SKM-1 treated with dmso at 0.1 percent for 144 hours (cell line): Measurements from ENCODE around the gene ADAM12.

Source experiments
- DNase-seq: peaks from one replicate; lab custom pipeline; 2025; ENCODE audit not compliant: unreplicated experiment; lab: John Stamatoyannopoulos, UW

The ADAM12 gene

DNA sequence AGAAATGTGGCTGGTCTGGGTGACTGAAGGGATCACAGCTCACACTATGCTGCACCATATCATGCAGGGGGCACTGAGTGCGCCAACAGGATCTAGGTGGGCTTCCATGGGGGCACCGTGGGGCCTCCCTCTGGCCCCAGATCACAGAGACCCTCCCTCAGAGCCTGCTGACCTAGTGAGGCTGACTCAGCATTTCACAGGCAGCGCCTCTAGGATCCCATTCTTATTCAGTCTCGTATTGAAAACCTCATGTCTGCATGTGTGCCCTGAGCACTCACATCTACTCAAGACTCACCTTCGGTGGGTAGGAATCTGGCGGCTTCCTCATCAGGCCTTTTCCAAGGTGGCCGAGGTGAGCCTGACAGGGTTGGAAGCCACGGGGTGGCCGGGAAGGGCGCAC lies 350.3 kb downstream of the ADAM12 start:
- no peak for DNase-seq

DNA sequence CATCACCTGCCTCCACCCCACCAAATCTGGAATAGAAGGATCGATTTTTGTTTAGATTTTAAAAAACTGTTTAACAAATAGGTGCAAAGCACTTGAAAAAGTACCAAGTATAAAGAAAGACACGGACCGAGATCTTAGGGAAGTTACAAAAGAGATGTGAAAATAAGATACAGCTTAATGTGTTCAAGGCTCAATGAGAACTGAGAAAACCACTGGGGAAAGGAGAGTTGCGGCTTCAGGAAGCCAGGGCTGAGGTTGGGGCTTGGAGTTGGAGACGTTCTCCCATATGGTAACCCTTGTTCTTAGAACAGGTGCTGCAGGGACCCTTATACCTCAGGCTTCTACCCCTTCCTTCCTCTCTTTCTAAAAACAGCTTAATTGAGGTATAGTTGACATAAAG lies 351.8 kb downstream of the ADAM12 start:
- DNase-seq, result no peak

DNA sequence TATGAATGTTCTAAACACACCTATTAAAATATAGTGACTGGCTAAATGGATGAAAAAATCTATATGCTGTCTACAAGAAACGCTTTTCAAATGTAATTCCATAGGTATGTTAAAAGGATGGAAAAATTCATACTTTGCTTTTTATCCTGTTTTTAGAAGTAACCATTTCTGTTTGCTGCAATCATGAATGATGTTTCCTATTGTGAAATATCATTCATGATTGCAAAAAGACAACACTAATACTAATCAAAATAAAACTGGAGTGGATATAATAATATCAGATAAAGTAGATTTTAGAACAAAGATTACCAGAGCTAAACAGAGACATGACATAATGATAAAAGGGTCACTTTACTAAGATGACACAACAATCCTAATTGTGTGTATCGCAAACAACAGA lies 353.7 kb downstream of the ADAM12 start:
- no peak for DNase-seq

DNA sequence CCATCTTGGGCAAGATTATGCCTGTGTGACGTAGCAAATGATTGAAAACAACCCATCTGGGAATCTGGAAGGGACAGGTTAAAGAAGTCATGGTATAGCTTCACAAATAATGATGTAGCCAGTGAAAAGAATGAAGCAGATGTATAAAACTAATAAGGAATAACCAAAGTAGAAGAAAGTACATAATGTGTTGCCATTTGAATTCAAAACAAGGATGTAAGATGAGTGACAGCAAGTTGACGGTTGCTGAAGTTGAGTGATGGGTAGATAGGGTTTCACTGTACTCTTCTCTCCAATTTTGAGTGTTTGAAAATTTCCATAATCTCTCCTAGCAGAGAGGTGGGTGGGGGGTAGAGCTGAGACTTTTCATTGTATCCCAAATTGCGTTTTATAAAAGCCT lies 358.3 kb downstream of the ADAM12 start:
- no peak for DNase-seq

DNA sequence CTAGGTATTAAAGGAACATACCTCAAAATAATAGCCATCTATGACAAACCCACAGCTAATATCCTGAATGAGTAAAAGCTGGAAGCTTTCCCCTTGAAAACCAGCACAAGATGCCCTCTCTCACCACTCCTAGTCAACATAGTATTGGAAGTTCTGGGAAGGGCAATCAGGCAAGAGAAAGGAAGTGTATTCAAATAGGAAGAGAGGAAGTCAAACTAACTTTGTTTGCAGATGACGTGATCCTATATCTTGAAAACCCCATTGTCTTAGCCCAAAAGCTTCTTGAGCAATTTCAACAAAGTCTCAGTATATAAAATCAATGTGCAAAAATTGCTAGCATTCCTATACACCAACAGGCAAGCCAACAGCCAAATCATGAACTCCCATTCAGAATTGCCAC lies 360.6 kb downstream of the ADAM12 start:
- no peak for DNase-seq

DNA sequence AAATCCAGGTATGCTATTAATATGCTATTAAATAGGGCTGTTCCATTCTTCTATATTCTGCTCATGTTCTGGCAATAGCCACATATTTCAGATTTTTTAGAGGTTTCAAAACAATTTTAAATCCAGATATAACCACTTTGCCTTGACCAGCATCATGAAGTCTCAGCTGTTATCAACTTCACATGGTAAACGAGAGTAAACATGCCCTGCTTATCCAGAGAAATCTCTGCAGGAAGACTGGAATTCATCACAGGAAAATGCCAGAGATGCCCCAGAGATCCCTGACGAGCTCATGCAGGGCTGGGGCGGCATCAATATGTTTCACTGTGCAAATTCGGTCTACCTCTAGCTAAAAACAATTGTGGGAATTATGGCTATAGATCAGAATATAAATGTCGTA lies 365.4 kb downstream of the ADAM12 start:
- no peak for DNase-seq

DNA sequence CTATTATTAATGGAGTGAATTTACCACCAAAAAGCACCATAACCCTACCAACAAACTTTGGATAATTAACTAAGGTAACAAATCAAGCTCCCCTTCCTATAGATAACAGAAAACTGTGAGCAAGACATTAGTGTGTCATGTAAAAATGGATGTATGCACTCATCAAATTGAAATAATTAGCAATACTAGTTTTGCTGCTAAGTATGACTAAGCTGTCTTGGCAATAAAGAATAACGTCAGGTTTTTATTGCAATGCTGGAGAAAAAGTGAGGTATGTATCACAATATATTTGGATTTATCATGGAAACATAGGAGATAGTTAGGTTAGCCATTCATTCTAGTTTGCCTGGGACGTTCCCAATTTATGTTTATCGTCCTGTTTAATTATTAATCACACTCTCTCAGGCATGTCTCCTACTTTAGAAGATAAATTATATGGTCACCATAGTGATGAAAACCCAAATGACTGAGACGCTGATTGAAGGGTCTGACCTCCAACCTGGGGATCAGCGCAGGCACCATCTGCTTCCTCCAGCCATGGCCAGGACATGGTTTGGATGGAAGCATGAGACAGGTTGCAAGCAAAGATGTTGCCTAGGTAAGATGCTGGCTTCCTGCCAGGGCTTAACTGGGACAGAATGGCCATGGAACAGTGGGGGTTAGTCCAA lies 366.3 kb downstream of the ADAM12 start:
- no peak for DNase-seq

DNA sequence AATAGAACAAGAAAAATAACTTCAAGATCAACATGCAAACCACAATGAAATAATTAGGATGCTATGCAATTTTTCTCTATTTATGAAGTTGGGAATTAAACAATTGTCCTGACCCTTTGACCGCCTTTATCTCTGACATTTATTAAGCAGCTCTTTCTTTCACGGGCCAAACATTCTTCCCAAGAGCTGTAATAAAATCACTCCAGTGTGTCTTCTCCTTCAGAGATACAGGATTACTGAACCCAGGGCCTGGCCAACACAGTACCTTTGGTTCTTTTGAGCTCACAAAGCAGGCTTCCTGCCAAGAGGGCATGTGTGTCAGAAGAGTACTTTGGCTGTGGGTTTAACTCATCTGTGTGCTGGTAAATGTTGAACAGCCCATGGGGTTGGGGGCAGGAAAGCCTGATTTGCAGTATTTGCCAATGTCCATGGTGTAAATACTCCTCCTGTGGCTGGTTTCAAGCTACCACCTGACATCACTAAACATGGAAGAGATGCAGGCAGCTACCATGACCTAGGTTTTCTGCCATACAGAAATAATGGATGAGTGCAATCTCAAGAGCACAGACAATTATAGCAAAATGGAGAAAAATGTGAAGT lies 370.2 kb downstream of the ADAM12 start:
- no peak for DNase-seq

DNA sequence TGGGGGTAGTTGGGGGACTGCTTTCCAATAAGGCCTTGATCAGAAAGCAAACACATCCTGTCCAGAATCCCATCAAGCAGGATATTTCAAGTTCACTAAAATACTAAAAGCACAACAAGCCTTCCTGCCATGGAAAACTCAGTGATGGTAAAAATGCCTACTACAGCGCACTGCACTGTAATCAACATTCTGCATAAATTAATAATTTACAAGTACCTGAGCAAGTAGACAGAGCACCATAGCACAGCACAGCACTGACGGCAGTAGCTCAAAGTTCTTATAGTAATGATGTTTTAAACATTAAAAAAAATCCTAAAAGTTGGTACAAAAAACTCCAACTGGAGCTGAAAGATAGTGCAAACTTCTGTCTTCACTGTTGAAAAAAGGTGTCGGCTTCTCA lies 371.4 kb downstream of the ADAM12 start:
- DNase-seq, result no peak

DNA sequence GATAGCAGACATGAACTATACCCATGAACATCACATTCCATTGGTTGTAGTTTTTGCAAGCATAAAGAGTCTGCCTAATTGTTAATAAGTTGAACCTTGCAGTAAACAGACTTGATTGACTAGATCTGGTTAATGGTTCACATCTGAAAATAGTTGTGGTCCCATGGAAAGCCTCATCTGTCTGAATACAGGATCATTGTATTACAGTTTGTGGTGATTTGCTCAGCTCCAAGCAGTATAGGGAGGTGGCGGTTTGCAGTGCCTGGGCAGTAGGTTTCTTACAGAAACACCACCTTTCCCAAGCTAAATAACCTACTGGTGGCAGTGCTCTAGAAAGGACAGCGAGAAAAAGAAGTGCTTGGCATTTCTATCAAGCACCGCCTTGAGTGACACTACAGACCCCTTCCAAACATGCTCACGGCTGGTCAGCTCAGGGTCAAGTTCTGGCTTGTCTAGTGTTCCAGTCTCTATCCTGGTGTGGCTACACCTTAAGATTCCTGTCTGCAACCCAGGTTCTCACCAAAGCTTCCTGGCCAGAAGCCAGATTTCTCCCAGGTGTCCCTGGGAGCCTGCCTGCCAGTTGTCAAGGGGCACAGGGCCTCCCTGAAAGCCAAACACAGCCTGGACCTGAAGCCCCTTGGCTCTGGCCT lies 372.0 kb downstream of the ADAM12 start:
- no peak for DNase-seq

DNA sequence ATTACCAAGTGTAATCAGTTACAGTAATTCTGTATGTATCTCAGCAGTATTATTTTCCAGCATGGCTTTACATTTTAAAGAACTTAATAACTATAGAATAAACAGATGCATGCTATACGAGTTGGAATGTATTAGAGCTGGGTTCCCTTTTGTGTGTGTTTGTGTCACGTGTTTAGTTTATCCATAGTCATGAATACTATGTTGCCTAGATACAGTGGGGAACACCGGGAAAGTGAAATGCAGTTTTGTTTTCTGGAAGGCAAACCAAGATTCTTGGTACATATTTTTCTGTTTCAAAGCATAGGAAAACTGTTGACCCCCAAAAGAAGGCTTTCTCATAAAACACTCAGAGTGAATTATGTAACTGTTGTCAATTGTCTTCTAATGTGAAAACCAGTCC lies 372.9 kb downstream of the ADAM12 start:
- no peak for DNase-seq

DNA sequence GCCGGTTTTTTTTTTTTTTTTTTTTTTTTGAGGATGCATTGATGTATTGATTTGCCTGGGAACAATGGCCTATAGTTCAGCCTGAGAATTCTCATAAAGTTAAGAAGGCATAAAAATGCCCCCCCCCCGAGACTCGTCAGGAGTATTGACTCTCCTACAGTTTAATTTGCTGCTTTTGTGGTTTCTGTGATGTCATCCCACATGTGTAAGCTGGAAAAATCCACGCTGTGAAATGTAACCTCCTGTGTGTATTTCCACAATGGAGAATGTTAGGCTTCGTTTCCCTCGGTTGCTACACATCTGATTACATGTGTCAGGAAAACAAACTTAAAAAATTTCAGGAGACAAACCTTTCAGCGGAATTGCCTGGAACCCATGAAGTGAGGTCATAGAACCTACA lies 374.0 kb downstream of the ADAM12 start:
- DNase-seq, result no peak

DNA sequence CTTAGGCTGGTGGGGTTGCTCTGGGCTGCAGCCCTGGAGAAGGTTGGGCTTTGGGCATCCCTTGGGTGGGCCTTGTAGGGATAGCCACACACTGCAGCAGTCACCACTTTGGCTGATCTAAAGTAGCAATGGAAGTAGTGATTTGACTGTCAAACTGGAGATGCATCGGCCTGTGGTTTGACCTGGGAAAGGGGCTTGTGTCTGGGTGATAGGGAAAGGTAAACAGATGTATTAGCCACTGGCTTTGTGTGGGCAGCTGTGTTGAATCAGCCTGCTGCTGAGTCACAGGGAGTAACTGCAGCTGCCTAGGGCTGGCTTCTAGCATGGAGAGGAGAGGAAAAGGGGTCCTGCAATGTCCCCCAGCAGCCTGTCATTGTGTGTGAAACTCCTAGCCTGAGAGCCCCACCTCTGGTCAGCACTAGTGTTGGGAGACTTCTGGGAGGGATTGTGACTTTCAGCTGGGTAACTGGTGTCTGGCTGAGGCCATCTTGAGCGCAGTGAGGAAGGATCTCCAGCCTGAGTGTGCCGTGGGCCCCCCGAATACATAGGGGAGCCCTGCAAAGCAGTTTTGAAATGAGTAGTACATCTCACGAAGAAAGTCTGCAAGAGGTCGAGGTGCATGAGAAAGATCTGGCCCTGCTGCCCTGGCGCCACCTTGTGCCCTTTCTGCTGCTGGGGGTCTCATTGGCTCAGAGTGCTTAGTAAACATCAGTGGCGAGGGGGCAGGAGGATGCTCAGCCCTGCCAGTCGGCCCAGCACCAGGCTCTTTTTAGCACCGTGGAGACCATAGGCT lies 374.6 kb downstream of the ADAM12 start:
- DNase-seq, result no peak

DNA sequence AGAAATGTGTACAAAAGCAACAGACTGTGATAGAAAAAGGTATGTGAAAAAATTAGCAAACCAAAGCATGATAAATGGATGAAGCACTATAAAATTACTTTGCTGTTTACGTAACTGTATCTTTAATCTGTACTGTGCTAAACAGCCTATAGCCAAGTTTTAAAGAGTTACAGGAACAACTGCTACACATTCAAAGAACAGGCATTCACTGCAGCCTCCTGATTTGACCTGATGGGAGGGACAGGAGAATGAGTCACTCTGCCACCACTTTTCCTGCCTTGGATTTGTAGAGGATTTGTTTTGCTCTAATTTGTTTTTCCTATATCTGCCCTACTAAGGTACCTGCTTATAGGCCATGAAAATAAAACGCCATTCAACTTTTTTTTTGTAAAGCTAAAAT lies 375.8 kb downstream of the ADAM12 start:
- no peak for DNase-seq

DNA sequence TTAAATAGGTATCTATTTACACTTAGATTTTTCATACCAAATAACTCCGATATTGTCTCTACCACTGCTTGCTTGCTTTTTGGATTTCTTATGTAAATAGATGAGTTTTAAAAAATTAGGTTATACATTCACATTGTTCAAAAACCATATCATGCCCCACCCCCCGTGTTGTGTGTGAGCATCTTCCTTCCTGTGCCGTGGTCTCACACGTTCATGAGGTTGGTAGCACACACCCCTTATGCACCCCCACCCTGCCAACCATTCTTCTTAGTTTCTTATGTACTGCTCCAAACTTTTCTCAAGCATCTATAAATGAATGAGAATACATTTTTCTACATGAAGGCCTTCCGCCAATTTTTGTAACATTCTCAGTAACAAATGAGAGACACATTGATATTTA lies 376.3 kb downstream of the ADAM12 start:
- no peak for DNase-seq

DNA sequence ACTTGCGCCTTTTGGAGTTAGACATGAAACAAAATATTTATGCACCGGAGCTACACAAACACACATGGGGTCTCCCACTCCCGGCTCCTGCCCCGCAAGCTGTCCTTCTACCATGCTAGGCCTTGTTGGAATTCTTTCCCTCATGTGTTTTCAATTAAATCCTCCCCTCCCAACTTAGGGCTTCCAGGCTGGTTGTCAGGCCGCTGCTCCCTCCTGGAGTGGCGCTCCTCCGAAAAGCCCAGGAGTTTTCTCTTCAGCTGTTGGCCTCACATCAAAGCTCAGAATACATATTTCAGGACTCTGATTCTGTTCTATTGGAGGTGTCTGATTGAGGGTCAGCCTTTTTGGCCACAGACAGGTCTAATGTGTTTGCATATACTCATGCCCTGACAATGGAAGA lies 378.6 kb downstream of the ADAM12 start:
- DNase-seq, result no peak

DNA sequence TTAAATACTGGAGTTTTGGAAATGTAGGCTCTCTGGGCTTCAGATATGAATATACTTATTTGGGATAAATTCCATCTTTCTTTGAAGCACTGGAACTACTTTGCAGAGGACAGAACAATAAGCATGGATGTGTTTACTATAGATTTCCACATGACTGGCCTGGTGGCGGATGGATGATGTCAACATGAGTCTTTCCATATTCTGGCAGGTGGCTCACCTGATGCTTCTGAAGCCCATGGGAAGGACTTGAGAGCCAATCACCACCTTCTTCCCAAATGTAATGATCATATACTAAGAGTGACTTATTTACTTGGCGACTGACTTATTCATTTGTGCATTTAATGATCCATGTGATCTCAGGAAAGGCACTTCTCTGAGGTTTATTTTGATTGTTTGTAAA lies 381.4 kb downstream of the ADAM12 start:
- DNase-seq, result no peak

DNA sequence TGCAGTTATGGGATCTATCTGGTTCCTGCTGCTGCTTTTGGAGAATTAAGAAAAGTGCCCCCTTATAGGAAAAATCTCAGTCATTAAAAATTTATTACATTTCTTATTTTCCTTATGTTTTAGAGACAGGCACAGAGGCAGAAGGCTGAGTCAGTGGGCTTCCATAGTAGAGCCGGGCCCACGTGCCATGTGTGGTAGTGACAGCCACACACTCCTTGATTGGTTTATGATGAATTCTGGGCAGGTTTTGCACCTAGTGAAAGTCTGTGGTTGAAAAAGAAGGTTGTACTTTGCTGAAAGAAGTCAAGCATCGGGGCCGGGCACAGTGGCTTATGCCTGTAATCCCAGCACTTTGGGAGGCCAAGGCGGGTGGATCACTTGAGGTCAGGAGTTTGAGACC lies 382.0 kb downstream of the ADAM12 start:
- DNase-seq, result no peak

DNA sequence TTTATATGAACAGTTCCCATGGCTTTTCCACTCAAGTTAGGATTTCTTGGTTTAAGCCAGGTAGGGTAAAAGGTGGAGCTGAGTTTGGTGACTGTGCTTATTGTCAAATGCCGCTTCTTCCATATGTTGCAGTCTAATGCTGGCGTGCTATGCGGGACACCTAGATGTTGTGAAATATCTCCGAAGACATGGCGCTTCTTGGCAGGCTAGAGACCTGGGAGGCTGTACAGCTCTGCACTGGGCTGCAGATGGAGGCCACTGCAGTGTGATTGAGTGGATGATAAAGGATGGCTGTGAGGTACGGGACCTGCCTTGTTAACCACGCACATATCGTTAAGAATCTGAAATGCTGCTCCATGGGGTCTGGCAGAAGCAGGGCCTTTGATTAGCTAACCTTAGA lies 383.5 kb downstream of the ADAM12 start:
- DNase-seq, result no peak

DNA sequence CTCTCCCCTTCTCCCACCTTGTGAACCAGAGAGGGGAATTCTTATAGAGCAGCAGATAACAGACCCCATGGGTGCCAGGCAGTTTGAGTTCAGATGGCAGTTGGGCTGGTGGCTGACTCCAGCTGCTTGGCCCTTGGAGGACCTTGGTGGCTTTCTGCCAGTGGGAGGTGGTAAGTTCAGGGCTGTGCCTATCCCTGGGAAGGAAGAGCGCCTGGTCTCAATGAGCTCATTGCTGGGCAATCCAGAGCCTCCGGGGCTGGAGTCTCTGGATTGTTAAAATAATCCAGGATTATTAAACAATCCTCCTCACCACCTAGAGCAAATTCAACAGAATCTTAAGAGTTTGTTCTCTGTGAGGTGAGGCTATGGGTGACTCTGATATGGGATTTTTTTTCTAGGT lies 386.7 kb downstream of the ADAM12 start:
- no peak for DNase-seq

DNA sequence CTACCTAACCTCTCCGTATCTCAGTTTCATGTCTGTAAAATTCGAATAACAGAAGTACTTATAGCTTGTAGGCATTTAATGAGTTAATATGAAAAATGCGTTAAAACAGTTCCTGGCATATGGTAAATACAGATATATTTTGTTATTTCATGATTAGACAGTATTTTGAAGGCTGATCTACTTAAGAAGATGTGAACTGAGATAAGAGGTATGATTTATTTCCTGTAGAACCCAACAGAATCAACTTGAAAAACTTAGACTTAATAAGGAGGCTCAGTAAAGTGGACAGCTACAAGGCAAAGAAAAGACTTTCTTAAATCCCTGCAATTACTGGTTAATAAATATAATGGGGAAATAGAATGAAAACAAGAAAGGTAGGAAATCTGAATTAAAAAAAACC lies 388.6 kb downstream of the ADAM12 start:
- DNase-seq, result no peak

DNA sequence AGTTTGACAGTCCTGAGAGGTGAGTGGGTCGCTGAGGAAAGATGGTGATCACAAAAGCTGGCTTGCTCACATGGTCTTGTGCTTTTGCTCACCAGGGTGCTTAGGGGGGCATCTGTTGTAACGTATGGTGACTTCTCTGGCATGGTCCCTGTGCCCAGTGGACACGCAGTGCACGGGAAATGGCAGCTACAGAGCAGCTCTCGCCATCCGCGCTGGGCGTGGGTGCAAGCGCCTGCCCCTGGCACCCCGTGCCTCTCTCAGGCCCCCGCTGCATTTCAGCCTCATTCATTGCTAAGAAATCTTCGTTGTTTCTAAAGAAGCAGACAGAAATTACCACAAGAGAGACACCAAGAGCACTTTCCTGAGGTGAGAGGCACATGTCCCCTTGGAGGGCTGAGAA lies 390.7 kb downstream of the ADAM12 start:
- no peak for DNase-seq
